ENCODE results near the gene MTFR2.

- TF ChIP-seq FOXM1 (IDR thresholded peaks at IDR 0.05; ENCODE audit: borderline replicate concordance, low read depth) (no peak), REST (IDR thresholded peaks at IDR 0.05; ENCODE audit: low read depth) (no peak), RAD21 (IDR thresholded peaks at IDR 0.05; ENCODE audit: low read depth) (no peak), YY1 (IDR thresholded peaks at IDR 0.05; ENCODE audit: low read depth) (no peak), CEBPB (IDR thresholded peaks at IDR 0.05) (no peak; the same call in 1 of the 2 replicates), EGR1 (IDR thresholded peaks at IDR 0.05) (no peak), MAX (IDR thresholded peaks at IDR 0.05) (no peak), EP300 (IDR thresholded peaks at IDR 0.05; ENCODE audit: borderline replicate concordance) (no peak), TCF12 (IDR thresholded peaks at IDR 0.05; ENCODE audit: low read depth) (no peak), NFIC (IDR thresholded peaks at IDR 0.05) (no peak), TEAD4 (IDR thresholded peaks at IDR 0.05) (no peak), TAF1 (IDR thresholded peaks at IDR 0.05; ENCODE audit: low read depth) (no peak), ZBTB7A (IDR thresholded peaks at IDR 0.05; ENCODE audit: low read depth) (no peak), CREB1 (IDR thresholded peaks at IDR 0.05; ENCODE audit: low read depth) (no peak)
Observed at GRCh38 chr6:136250686-136251008, 536 bp upstream of the MTFR2 start.

Measured in Ishikawa (cell line).